K562 (cell line): ENCODE results near the gene ALDH3A2. TPM values are rescaled to one million over a fixed set of nuclear protein-coding genes. Genes with fewer than 3 reads are reported as not detected.

Experiments
- ATAC-seq: fragments of 200-7000 bp; cut with Tn5 transposase; 3 replicates; pipeline ENCODE4 v1.9.1; 2020; ENCODE audit warnings: moderate library complexity
- BruUV-seq: library from RNA; stranded (reverse); fragments of 400-500 nt; replicated peaks from 2 replicates; lab custom pipeline; 2021; lab: Mats Ljungman, UMichigan
- CTCF ChIA-PET: fragments of 300-600 bp; formaldehyde crosslinking; extraction: SDS; loops from one replicate; lab custom pipeline; 2021; ENCODE audit warnings: low intra/inter-chr PET ratio; lab: Yijun Ruan, JAX
- POLR2A ChIA-PET: fragments of 300-600, 350-650 bp; sonication (Branson Sonifier 250); formaldehyde crosslinking; extraction: SDS; loops from one replicate; lab custom pipeline; 2021; ENCODE audit warnings: antibody characterized with exemption, inconsistent platforms; lab: Yijun Ruan, JAX
- DNase-seq, 4 experiments: peaks; one replicate each; pipeline versions ENCODE4 v3.0.0 to v3.0.0-alpha.2; 2011 to 2018; ENCODE audit warnings: low spot score in 3 of 4, mixed read lengths in 3 of 4; ENCODE audit errors: extremely low read depth in 1 of 4
- FAIRE-seq: peaks from 2 replicates; lab custom pipeline; 2011; peaks lifted over from hg19 to GRCh38; lab: Jason Lieb, UNC
- H2AFZ ChIP-seq: 2 replicates; pipeline ENCODE4 v1.6.0; 2011; ENCODE audit warnings: low read depth, low read length, control low read depth, inconsistent platforms
- H3K27ac ChIP-seq: fragments of 200-600 bp; 3 replicates; pipeline ENCODE4 v1.8.0; 2011; ENCODE audit warnings: low read depth, mild to moderate bottlenecking, control low read depth, inconsistent platforms, low read length, moderate library complexity, mixed read lengths; ENCODE audit errors: extremely low read depth
- H3K27me3 ChIP-seq, 2 experiments: fragments of 300-600 bp in 1 of 2; 2 replicates in 1 of 2; 3 replicates in 1 of 2; pipeline versions ENCODE4 v1.6.0 to v1.8.0; 2011; ENCODE audit warnings: inconsistent platforms in 2 of 2, low read length in 2 of 2, mild to moderate bottlenecking in 1 of 2, mixed read lengths in 1 of 2, moderate library complexity in 1 of 2; ENCODE audit not compliant: control insufficient read depth in 2 of 2, insufficient read depth in 2 of 2
- H3K36me3 ChIP-seq: fragments of 300-600 bp; 3 replicates; pipeline ENCODE4 v1.8.0; 2011; ENCODE audit warnings: mild to moderate bottlenecking, low read length, inconsistent platforms; ENCODE audit not compliant: control insufficient read depth, insufficient read depth
- H3K4me1 ChIP-seq, 2 experiments: fragments of 200-600 bp in 1 of 2; replicated peaks in 1 of 2; 2 replicates in 1 of 2; 3 replicates in 1 of 2; pipeline versions ENCODE4 v1.5.1 to v1.8.0; 2011; ENCODE audit warnings: inconsistent platforms in 2 of 2, low read length in 2 of 2, mild to moderate bottlenecking in 1 of 2, mixed read lengths in 1 of 2, moderate library complexity in 1 of 2; ENCODE audit not compliant: control insufficient read depth in 2 of 2, insufficient read depth in 2 of 2
- H3K4me2 ChIP-seq: 2 replicates; pipeline ENCODE4 v1.6.1; 2011; ENCODE audit warnings: low read length, control low read depth, inconsistent platforms, mixed read lengths; ENCODE audit not compliant: insufficient read depth
- H3K4me3 ChIP-seq: fragments of 200-600 bp; sonication (generic), shearing (Covaris generic); 2 replicates; pipeline ENCODE4 v1.5.1; 2016; ENCODE audit warnings: control low read depth, inconsistent platforms
- H3K79me2 ChIP-seq: fragments of 200-600 bp; 3 replicates; pipeline ENCODE4 v1.8.0; 2011; ENCODE audit warnings: low read length, inconsistent platforms; ENCODE audit not compliant: control insufficient read depth, insufficient read depth
- H3K9ac ChIP-seq, 2 experiments: 2 replicates each; pipeline versions ENCODE4 v1.6.0 to v1.6.1; 2011; ENCODE audit warnings: low read depth in 2 of 2, low read length in 2 of 2, control low read depth in 1 of 2, inconsistent platforms in 1 of 2, mild to moderate bottlenecking in 1 of 2, mixed read lengths in 1 of 2; ENCODE audit not compliant: insufficient read depth in 1 of 2
- H3K9me1 ChIP-seq: one replicate; pipeline ENCODE4 v1.6.0; 2011; ENCODE audit warnings: inconsistent platforms, mild to moderate bottlenecking, low read length, moderate library complexity; ENCODE audit not compliant: control insufficient read depth, insufficient read depth
- H3K9me3 ChIP-seq: replicated peaks from 2 replicates; pipeline ENCODE4 v1.5.1; 2011; ENCODE audit warnings: low read depth, low read length, inconsistent platforms; ENCODE audit not compliant: control insufficient read depth, insufficient read depth
- H4K20me1 ChIP-seq: replicated peaks from 2 replicates; pipeline ENCODE4 v1.6.1; 2011; ENCODE audit warnings: low read length, inconsistent platforms, mixed read lengths; ENCODE audit not compliant: control insufficient read depth, insufficient read depth
- ESRRB ChIP-seq: fragments of 250-450 bp; sonication (Bioruptor Pico); IDR thresholded peaks from 2 replicates; pipeline ENCODE4 v1.5.0; 2020; ENCODE audit warnings: mild to moderate bottlenecking, moderate library complexity, borderline replicate concordance
- HDGF ChIP-seq: fragments of 450-650 bp; IDR thresholded peaks from 2 replicates; pipeline ENCODE4 v1.6.1; 2016
- SAFB2 ChIP-seq: fragments of 200-400 bp; formaldehyde crosslinking; IDR thresholded peaks from 2 replicates; pipeline ENCODE4 v1.6.1; 2018; ENCODE audit warnings: borderline replicate concordance, low read length, low read depth, moderate library complexity; ENCODE audit not compliant: severe bottlenecking
- SMARCC2 ChIP-seq: fragments of 450-650 bp; IDR thresholded peaks from 2 replicates; pipeline ENCODE4 v1.6.1; 2017; ENCODE audit warnings: antibody characterized with exemption, moderate library complexity, mild to moderate bottlenecking, low read depth
- TARDBP ChIP-seq: fragments of 450-650 bp; IDR thresholded peaks from 2 replicates; pipeline ENCODE4 v1.6.1; 2016
- whole genome bisulfite sequencing: fragments of 100-300 bp; shearing (Covaris generic); methylation state at CpG from one replicate; pipeline ENCODE4 v1.1.6; 2016; ENCODE audit warnings: low coverage, mixed read lengths; ENCODE audit not compliant: insufficient coverage; ENCODE audit errors: missing lambda C conversion rate; 5-methylcytosine and 5-hydroxymethylcytosine counted together
- in situ Hi-C: fragments of 300-500 bp; cut with MboI; formaldehyde crosslinking; loops from 4 replicates; pipeline ENCODE4 v1.15.0; 2018; ENCODE audit warnings: inconsistent platforms, mixed read lengths
- intact Hi-C: fragments of 100-400 bp; cut with micrococcal nuclease; formaldehyde crosslinking; loops from 2 replicates; pipeline ENCODE4 v1.14.2; 2022
- polyA plus RNA-seq, 8 experiments: library from polyadenylated mRNA; depleted of rRNA in 4 of 8; stranded (reverse) in 5 of 8; unstranded in 3 of 8; fragments of >200 nt; fragmentation: Nextera tagmentation in 2 of 8; fragmentation: Illumina TruSeq in 1 of 8; extraction: Ambion mirVana in 2 of 8; extraction: Trizol in 1 of 8; gene quantifications; 2 replicates each; pipeline versions ENCODE4 v1.2.1 to v1.2.3, GENCODE V29; 2011 to 2014; ENCODE audit warnings: inconsistent platforms in 1 of 8, missing spikeins in 1 of 8
- total RNA-seq, 7 experiments: library from RNA; depleted of rRNA in 6 of 7; stranded (reverse); fragments of >200 nt in 6 of 7; fragmentation: Illumina TruSeq in 2 of 7; extraction: Trizol in 2 of 7; gene quantifications; 2 replicates each; pipeline versions ENCODE4 v1.2.1 to v1.2.3, GENCODE V29; 2011 to 2021; ENCODE audit warnings: low replicate concordance in 1 of 7

Gene ALDH3A2
- total and polyA plus RNA-seq, 9 of the 15 experiments (the other 6 are each of a cell fraction or from before 2014, with no cell fraction given), result 0.01 to 0.78 (median 0.12) TPM; not detected in 5

- TF ChIP-seq ESRRB (CRISPR knock-in tag) (no peak), HDGF (no peak), SAFB2 (no peak), TARDBP (no peak), SMARCC2 (no peak)
- CTCF ChIA-PET, result no interaction called here
- Histone ChIP-seq H4K20me1 (no peaks in the 10 kb centered on the region), H3K36me3 (no peaks in the 10 kb centered on the region), H3K9me1 (no peaks in the 10 kb centered on the region), H3K4me3 (no peak overlapping the region), H3K79me2 (no peaks in the 10 kb centered on the region), H3K9ac (no peak overlapping the region), H3K4me1 (no peaks in the 10 kb centered on the region), H3K9me3 (no peaks in the 10 kb centered on the region), H3K27me3 (no peaks in the 10 kb centered on the region), H3K27ac (no peak overlapping the region), H3K4me2 (no peak overlapping the region), H2AFZ (no peak overlapping the region)
- no peak for DNase-seq
- in situ Hi-C loops (no loop called here), intact Hi-C loops (no loop called here)
- POLR2A ChIA-PET, result no interaction called here
- no TSS peak for BruUV-seq
- ATAC-seq, result no peak
- FAIRE-seq, result no peak
- WGBS, result 0% methylated on average over 2 of the region's 4 CpGs
These were observed 8.5 kb downstream of the ALDH3A2 start for GRCh38 chr17:19656851-19657581.
